C4-2B (cell line): Measurements from ENCODE around the gene SIMC1.
"Not testable (repeated sequence)": the region's sequence is repeated elsewhere in the genome, so short reads cannot be mapped to it uniquely, and the experiment has no call there.

ENCODE experiments used
- CTCF ChIP-seq: fragments of 450-650 bp; conservative IDR thresholded peaks from 2 replicates; pipeline ENCODE4 v1.5.1; 2017; ENCODE audit warnings: mild to moderate bottlenecking
- ZFX ChIP-seq: fragments of 450-650 bp; IDR thresholded peaks from 2 replicates; pipeline ENCODE4 v1.6.1; 2017

- TF ChIP-seq CTCF, result peak; percentile 44
- TF ChIP-seq ZFX, result not testable (repeated sequence)
These were observed 3.1 kb upstream of the SIMC1 start for GRCh38 chr5:176235155-176235554.
